Ureter (tissue), 1 donor: ENCODE results near the gene ZFP30. TPM values are rescaled to one million over a fixed set of nuclear protein-coding genes. Genes with fewer than 3 reads are reported as not detected.

Source experiments
- DNase-seq: peaks from one replicate; pipeline ENCODE4 v3.0.0-alpha.2; 2020; ENCODE audit warnings: low spot score
- total RNA-seq: library from RNA; stranded (reverse); gene quantifications from one replicate; pipeline ENCODE4 v1.2.4, GENCODE V29; 2023
- donor health status: DM: yes; HTN: yes; CAD: no.

The ZFP30 gene
- total RNA-seq, 1 donor from 2014 or later = 16.5 TPM

GRCh38 chr19:37564624-37565369 is 90.5 kb downstream of the ZFP30 start:
- DNase-seq = no peak

Other genes starting within 250 kb of the ZFP30 start
- 6.3 TPM for gene ZNF569, start 188.0 kb downstream of the ZFP30 start, total RNA-seq
- gene ZNF570, start 186.1 kb downstream of the ZFP30 start, total RNA-seq = 6.9 TPM
- gene ZNF793, start 148.5 kb downstream of the ZFP30 start, total RNA-seq = 19.7 TPM
- gene ZNF571, start 60.7 kb downstream of the ZFP30 start, total RNA-seq = 7.1 TPM
- gene ZNF540, start 60.6 kb downstream of the ZFP30 start, total RNA-seq = 8.1 TPM
- gene ZNF607, start 64.3 kb upstream of the ZFP30 start, total RNA-seq = 10.9 TPM
- 15.7 TPM for gene ZNF573, start 124.1 kb upstream of the ZFP30 start, total RNA-seq